Measurements from ENCODE around the gene SEMA3C. TPM values are rescaled to one million over a fixed set of nuclear protein-coding genes. Genes with fewer than 3 reads are reported as not detected.

Gene SEMA3C
- total and polyA plus RNA-seq, 2 donors (not counting 3 experiments of a cell fraction or from before 2014, with no cell fraction given) = 0.01 to 0.09 TPM

DNA sequence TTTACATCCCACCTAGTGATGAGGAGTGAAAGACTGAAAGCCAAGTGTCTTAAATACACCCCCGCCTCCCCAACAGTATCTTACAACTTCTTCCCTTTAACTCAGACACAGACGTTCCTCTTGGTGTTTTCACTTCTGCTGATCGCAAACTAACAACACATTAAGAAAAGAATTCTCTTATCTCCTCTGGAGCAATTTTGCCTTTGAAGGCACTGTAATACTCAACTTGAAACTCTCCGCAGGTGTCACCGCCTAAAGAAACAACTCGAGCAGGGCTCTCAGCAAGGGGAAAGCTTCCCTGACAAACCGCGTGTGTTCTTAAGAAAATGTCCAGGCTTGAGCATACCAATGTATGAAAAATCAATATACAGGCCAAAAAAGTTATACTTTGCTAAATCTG lies 452 bp downstream of the SEMA3C start:
- dilution Hi-C loops (cut with MboI; ENCODE audit: extremely low pct_ligation_motif_present, low sequenced_read_pairs) = no loop called here
- Histone ChIP-seq H3K9me1 (replicated peaks; ENCODE audit: control insufficient read depth, extremely low read depth, insufficient read depth, low read length) (no peaks in the 10 kb centered on the region), H3K27me3 (ENCODE audit: control insufficient read depth in 2 of 2, insufficient read depth in 2 of 2, low read length in 2 of 2) (peaks cover 59 to 85% of the 10 kb centered on the region in 2 experiments), H3K4me3 (replicated peaks in 1 of 3; ENCODE audit: insufficient read depth in 1 of 3, low read depth in 1 of 3, low read length in 3 of 3) (peak overlapping the region; percentile 8 to 69 (median 10)), H3K9ac (replicated peaks; ENCODE audit: extremely low read depth, insufficient read depth, low read length) (no peak overlapping the region), H3K36me3 (ENCODE audit: control insufficient read depth in 2 of 2, extremely low read depth in 1 of 2, insufficient read depth in 2 of 2, low read length in 2 of 2) (no peaks in the 10 kb centered on the region), H3K27ac (ENCODE audit: insufficient read depth, low read depth, low read length) (no peak overlapping the region), H3K9me3 (replicated peaks; ENCODE audit: control insufficient read depth, insufficient read depth, low read length) (no peaks in the 10 kb centered on the region), H3K4me1 (ENCODE audit: control insufficient read depth, extremely low read depth, insufficient read depth, low read length) (peaks cover 10% of the 10 kb centered on the region), H3K79me2 (ENCODE audit: control insufficient read depth, insufficient read depth, low read length) (no peaks in the 10 kb centered on the region), H4K20me1 (replicated peaks; ENCODE audit: control insufficient read depth, extremely low read depth, insufficient read depth, low read length) (peaks cover 2% of the 10 kb centered on the region), H3K4me2 (ENCODE audit: insufficient read depth, low read length) (peak overlapping the region; percentile 97), H2AFZ (ENCODE audit: low read depth, low read length) (peak overlapping the region; percentile 40)
- POLR2A ChIA-PET = no interaction called here
- FAIRE-seq = no peak
- no TSS peak for BruUV-seq (replicated peaks)
- CTCF ChIA-PET = interaction anchor here (0.6 to 7.0 kb wide), 14 partner anchors 10 to 1688 kb away, joined by 3 to 67 read pairs (median 3); no protein-coding TSS in a partner anchor
- DNase-seq (ENCODE audit: low read depth, low spot score) = no peak
- intact Hi-C loops (cut with micrococcal nuclease) = loop anchor here (5.0 to 10.0 kb wide), 3 partner anchors 221 to 1806 kb away; no protein-coding TSS in a partner anchor
- TF ChIP-seq JUN (IDR thresholded peaks at IDR 0.05; ENCODE audit: borderline replicate concordance, insufficient read depth, insufficient read length, low read depth) (no peak), GATA2 (IDR thresholded peaks at IDR 0.05; ENCODE audit: insufficient read depth, insufficient read length, low read depth, low read length) (no peak), POLR2AphosphoS5 (IDR thresholded peaks at IDR 0.05; ENCODE audit: insufficient read depth, low read depth, low read length) (no peak), POLR2A (IDR thresholded peaks at IDR 0.05; ENCODE audit: low read depth, low read length) (no peak), FOS (IDR thresholded peaks at IDR 0.05; ENCODE audit: borderline replicate concordance, insufficient read depth, low read length) (no peak), MYC (IDR thresholded peaks at IDR 0.05; ENCODE audit: low read depth, low read length) (no peak), EZH2 (IDR thresholded peaks at IDR 0.05; ENCODE audit: borderline replicate concordance, low read depth, low read length, severe bottlenecking) (no peak)
- TF ChIP-seq, protein P1, sequence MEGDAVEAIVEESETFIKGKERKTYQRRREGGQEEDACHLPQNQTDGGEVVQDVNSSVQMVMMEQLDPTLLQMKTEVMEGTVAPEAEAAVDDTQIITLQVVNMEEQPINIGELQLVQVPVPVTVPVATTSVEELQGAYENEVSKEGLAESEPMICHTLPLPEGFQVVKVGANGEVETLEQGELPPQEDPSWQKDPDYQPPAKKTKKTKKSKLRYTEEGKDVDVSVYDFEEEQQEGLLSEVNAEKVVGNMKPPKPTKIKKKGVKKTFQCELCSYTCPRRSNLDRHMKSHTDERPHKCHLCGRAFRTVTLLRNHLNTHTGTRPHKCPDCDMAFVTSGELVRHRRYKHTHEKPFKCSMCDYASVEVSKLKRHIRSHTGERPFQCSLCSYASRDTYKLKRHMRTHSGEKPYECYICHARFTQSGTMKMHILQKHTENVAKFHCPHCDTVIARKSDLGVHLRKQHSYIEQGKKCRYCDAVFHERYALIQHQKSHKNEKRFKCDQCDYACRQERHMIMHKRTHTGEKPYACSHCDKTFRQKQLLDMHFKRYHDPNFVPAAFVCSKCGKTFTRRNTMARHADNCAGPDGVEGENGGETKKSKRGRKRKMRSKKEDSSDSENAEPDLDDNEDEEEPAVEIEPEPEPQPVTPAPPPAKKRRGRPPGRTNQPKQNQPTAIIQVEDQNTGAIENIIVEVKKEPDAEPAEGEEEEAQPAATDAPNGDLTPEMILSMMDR (IDR thresholded peaks at IDR 0.05; ENCODE audit: extremely low read depth in 1 of 2, insufficient read depth in 1 of 2, low read depth in 1 of 2, low read length in 2 of 2) = no peak
- TF ChIP-seq, protein P2, sequence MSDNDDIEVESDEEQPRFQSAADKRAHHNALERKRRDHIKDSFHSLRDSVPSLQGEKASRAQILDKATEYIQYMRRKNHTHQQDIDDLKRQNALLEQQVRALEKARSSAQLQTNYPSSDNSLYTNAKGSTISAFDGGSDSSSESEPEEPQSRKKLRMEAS (IDR thresholded peaks at IDR 0.05; ENCODE audit: insufficient read depth, insufficient read length) = no peak
